Endothelial cell of umbilical vein (primary cell): ENCODE measurements around the gene OTC. TPM values are rescaled to one million over a fixed set of nuclear protein-coding genes. Genes with fewer than 3 reads are reported as not detected.

Experiments used
- BruUV-seq: library from RNA; stranded (reverse); fragments of 400-500 nt; replicated peaks from 2 replicates; lab custom pipeline; 2021; lab: Mats Ljungman, UMichigan
- CTCF ChIA-PET: fragments of 300-600, 350-600 bp; sonication (Branson Sonifier 250); formaldehyde crosslinking; loops from one replicate; lab custom pipeline; 2021; ENCODE audit warnings: antibody characterized with exemption, inconsistent platforms; lab: Charles Lee
- POLR2A ChIA-PET: fragments of 300-600, 350-600 bp; sonication (Branson Sonifier 250); formaldehyde crosslinking; loops from one replicate; lab custom pipeline; 2021; ENCODE audit warnings: antibody characterized with exemption, inconsistent platforms; lab: Charles Lee
- DNase-seq: peaks from one replicate; pipeline ENCODE4 v3.0.0-alpha.2; 2011; ENCODE audit warnings: low read depth, low spot score
- FAIRE-seq: peaks from 2 replicates; lab custom pipeline; 2011; peaks lifted over from hg19 to GRCh38; lab: Jason Lieb, UNC
- H2AFZ ChIP-seq: 2 replicates; pipeline ENCODE4 v1.6.0; 2012; ENCODE audit warnings: low read depth, low read length, control low read depth, inconsistent platforms
- H3K27ac ChIP-seq: 2 replicates; pipeline ENCODE4 v1.5.1; 2011; ENCODE audit warnings: low read depth, mild to moderate bottlenecking, control low read depth, low read length, moderate library complexity; ENCODE audit not compliant: insufficient read depth
- H3K27me3 ChIP-seq, 2 experiments: 2 replicates each; pipeline versions ENCODE4 v1.6.0 to v1.6.1; 2011; ENCODE audit warnings: low read length in 2 of 2, mixed read lengths in 1 of 2; ENCODE audit not compliant: control insufficient read depth in 2 of 2, insufficient read depth in 2 of 2
- H3K36me3 ChIP-seq, 2 experiments: 2 replicates in 1 of 2; 3 replicates in 1 of 2; pipeline ENCODE4 v1.5.1; 2011; ENCODE audit warnings: low read length in 2 of 2, mild to moderate bottlenecking in 1 of 2, moderate library complexity in 1 of 2; ENCODE audit not compliant: control insufficient read depth in 2 of 2, insufficient read depth in 2 of 2; ENCODE audit errors: extremely low read depth in 1 of 2
- H3K4me1 ChIP-seq: 3 replicates; pipeline ENCODE4 v1.5.1; 2011; ENCODE audit warnings: mild to moderate bottlenecking, low read length; ENCODE audit not compliant: control insufficient read depth, insufficient read depth; ENCODE audit errors: extremely low read depth
- H3K4me2 ChIP-seq: 2 replicates; pipeline ENCODE4 v1.6.1; 2011; ENCODE audit warnings: low read length, control low read depth, mixed read lengths; ENCODE audit not compliant: insufficient read depth
- H3K4me3 ChIP-seq, 3 experiments: fragments of 200-600 bp in 1 of 3; sonication (generic), shearing (Covaris generic) in 1 of 3; replicated peaks in 1 of 3; 2 replicates each; pipeline ENCODE4 v1.5.1; 2011 to 2016; ENCODE audit warnings: control low read depth in 3 of 3, low read length in 3 of 3, mild to moderate bottlenecking in 2 of 3, inconsistent platforms in 1 of 3, low read depth in 1 of 3, moderate library complexity in 1 of 3; ENCODE audit not compliant: insufficient read depth in 1 of 3
- H3K79me2 ChIP-seq: 2 replicates; pipeline ENCODE4 v1.6.0; 2012; ENCODE audit warnings: low read length, inconsistent platforms; ENCODE audit not compliant: control insufficient read depth, insufficient read depth
- H3K9ac ChIP-seq: replicated peaks from 2 replicates; pipeline ENCODE3; 2011; ENCODE audit warnings: low read length, control low read depth; ENCODE audit not compliant: insufficient read depth; ENCODE audit errors: extremely low read depth
- H3K9me1 ChIP-seq: replicated peaks from 3 replicates; pipeline ENCODE4 v1.6.0; 2011; ENCODE audit warnings: mild to moderate bottlenecking, low read length; ENCODE audit not compliant: control insufficient read depth, insufficient read depth; ENCODE audit errors: extremely low read depth
- H3K9me3 ChIP-seq: replicated peaks from 2 replicates; pipeline ENCODE4 v1.5.1; 2012; ENCODE audit warnings: low read length, inconsistent platforms; ENCODE audit not compliant: control insufficient read depth, insufficient read depth
- H4K20me1 ChIP-seq: replicated peaks from 2 replicates; pipeline ENCODE3; 2011; ENCODE audit warnings: mild to moderate bottlenecking, low read length; ENCODE audit not compliant: control insufficient read depth, insufficient read depth; ENCODE audit errors: extremely low read depth
- EZH2 ChIP-seq: IDR thresholded peaks from 2 replicates; pipeline ENCODE4 v1.6.1; 2012; ENCODE audit warnings: borderline replicate concordance, low read depth, mild to moderate bottlenecking, moderate library complexity, low read length, inconsistent platforms; ENCODE audit not compliant: severe bottlenecking
- FOS ChIP-seq: IDR thresholded peaks from 2 replicates; pipeline ENCODE4 v1.6.1; 2011; ENCODE audit warnings: mild to moderate bottlenecking, low read length, moderate library complexity, borderline replicate concordance; ENCODE audit not compliant: insufficient read depth
- GATA2 ChIP-seq: IDR thresholded peaks from 2 replicates; pipeline ENCODE4 v1.7.0; 2011; ENCODE audit warnings: low read depth, mild to moderate bottlenecking, moderate library complexity, mixed read lengths, low read length; ENCODE audit not compliant: insufficient read length, insufficient read depth
- JUN ChIP-seq: IDR thresholded peaks from 2 replicates; pipeline ENCODE4 v1.6.1; 2011; ENCODE audit warnings: borderline replicate concordance, low read depth; ENCODE audit not compliant: insufficient read length, insufficient read depth
- MYC ChIP-seq: IDR thresholded peaks from one replicate; pipeline ENCODE4 v1.6.1; 2011; ENCODE audit warnings: mild to moderate bottlenecking, low read depth, low read length
- POLR2A ChIP-seq: IDR thresholded peaks from 2 replicates; pipeline ENCODE4 v1.6.1; 2012; ENCODE audit warnings: low read depth, mild to moderate bottlenecking, control low read depth, low read length
- POLR2AphosphoS5 ChIP-seq: IDR thresholded peaks from 2 replicates; pipeline ENCODE4 v1.6.1; 2012; ENCODE audit warnings: low read depth, mild to moderate bottlenecking, control low read depth, low read length, moderate library complexity; ENCODE audit not compliant: insufficient read depth
- dilution Hi-C: fragments of 300-500 bp; cut with MboI; formaldehyde crosslinking; loops from one replicate; pipeline ENCODE4 v1.15.0; 2019; ENCODE audit warnings: low sequenced_read_pairs; ENCODE audit not compliant: extremely low pct_ligation_motif_present
- intact Hi-C: fragments of 100-400 bp; cut with micrococcal nuclease; formaldehyde crosslinking; loops from one replicate; pipeline ENCODE4 v1.10.0; 2022
- polyA plus RNA-seq, 4 experiments: library from polyadenylated mRNA; depleted of rRNA in 3 of 4; stranded (reverse) in 3 of 4; unstranded in 1 of 4; fragments of >200 nt; gene quantifications; 2 replicates each; pipeline versions ENCODE4 v1.2.1 to v1.2.3, GENCODE V29; 2011 to 2012; ENCODE audit warnings: missing spikeins in 1 of 4
- total RNA-seq: library from RNA; stranded (reverse); gene quantifications from 2 replicates; pipeline ENCODE4 v1.2.3, GENCODE V29; 2021
- TF ChIP-seq, protein P1 (sequence below), 2 donors: IDR thresholded peaks; 1 replicate in 1 of 2; 2 replicates in 1 of 2; pipeline ENCODE4 v1.5.1; 2011; ENCODE audit warnings: low read length in 2 of 2, mild to moderate bottlenecking in 2 of 2, moderate library complexity in 2 of 2, control low read depth in 1 of 2, inconsistent platforms in 1 of 2, low read depth in 1 of 2; ENCODE audit not compliant: insufficient read depth in 1 of 2; ENCODE audit errors: extremely low read depth in 1 of 2
- TF ChIP-seq, protein P2 (sequence below): IDR thresholded peaks from 2 replicates; pipeline ENCODE4 v1.6.1; 2011; ENCODE audit not compliant: insufficient read depth, insufficient read length

OTC gene
- total and polyA plus RNA-seq, 2 donors (not counting 3 experiments of a cell fraction or from before 2014, with no cell fraction given) = not detected

- Histone ChIP-seq H3K9me3 (no peaks in the 10 kb centered on the region), H2AFZ (no peak overlapping the region), H3K36me3 (no peaks in the 10 kb centered on the region), H3K4me1 (no peaks in the 10 kb centered on the region), H3K79me2 (no peaks in the 10 kb centered on the region), H4K20me1 (no peaks in the 10 kb centered on the region), H3K27me3 (no peaks in the 10 kb centered on the region), H3K9me1 (no peaks in the 10 kb centered on the region), H3K27ac (no peak overlapping the region), H3K4me3 (no peak overlapping the region), H3K4me2 (no peak overlapping the region), H3K9ac (no peak overlapping the region)
- ChIA-PET POLR2A (no interaction called here), CTCF (interaction anchor here (0.6 to 2.1 kb wide), 7 partner anchors 9 to 278 kb away, joined by 3 to 12 read pairs (median 4); no protein-coding TSS in a partner anchor)
- FAIRE-seq = no peak
- no TSS peak for BruUV-seq
- intact Hi-C loops = loop anchor here (1.0 kb wide), 1 partner anchor 278 kb away; no protein-coding TSS in a partner anchor
- dilution Hi-C loops = no loop called here
- no peak for TF ChIP-seq POLR2A
- TF ChIP-seq, protein P1, sequence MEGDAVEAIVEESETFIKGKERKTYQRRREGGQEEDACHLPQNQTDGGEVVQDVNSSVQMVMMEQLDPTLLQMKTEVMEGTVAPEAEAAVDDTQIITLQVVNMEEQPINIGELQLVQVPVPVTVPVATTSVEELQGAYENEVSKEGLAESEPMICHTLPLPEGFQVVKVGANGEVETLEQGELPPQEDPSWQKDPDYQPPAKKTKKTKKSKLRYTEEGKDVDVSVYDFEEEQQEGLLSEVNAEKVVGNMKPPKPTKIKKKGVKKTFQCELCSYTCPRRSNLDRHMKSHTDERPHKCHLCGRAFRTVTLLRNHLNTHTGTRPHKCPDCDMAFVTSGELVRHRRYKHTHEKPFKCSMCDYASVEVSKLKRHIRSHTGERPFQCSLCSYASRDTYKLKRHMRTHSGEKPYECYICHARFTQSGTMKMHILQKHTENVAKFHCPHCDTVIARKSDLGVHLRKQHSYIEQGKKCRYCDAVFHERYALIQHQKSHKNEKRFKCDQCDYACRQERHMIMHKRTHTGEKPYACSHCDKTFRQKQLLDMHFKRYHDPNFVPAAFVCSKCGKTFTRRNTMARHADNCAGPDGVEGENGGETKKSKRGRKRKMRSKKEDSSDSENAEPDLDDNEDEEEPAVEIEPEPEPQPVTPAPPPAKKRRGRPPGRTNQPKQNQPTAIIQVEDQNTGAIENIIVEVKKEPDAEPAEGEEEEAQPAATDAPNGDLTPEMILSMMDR (IDR thresholded peaks at IDR 0.05; ENCODE audit: extremely low read depth in 1 of 2, insufficient read depth in 1 of 2, low read depth in 1 of 2, low read length in 2 of 2) = peak; percentile 28 to 40
- peak; percentile 12 for DNase-seq
Measured at GRCh38 chrX:38375891-38376290, 23.5 kb downstream of the OTC start.

GRCh38 chrX:38376747-38377146 lies 24.3 kb downstream of the OTC start:
- Histone ChIP-seq H4K20me1 (no peaks in the 10 kb centered on the region), H3K79me2 (no peaks in the 10 kb centered on the region), H3K9me3 (no peaks in the 10 kb centered on the region), H3K4me1 (no peaks in the 10 kb centered on the region), H3K9ac (no peak overlapping the region), H3K27me3 (no peaks in the 10 kb centered on the region), H3K4me2 (no peak overlapping the region), H3K4me3 (no peak overlapping the region), H2AFZ (no peak overlapping the region), H3K9me1 (no peaks in the 10 kb centered on the region), H3K27ac (no peak overlapping the region), H3K36me3 (no peaks in the 10 kb centered on the region)
- ChIA-PET POLR2A (no interaction called here), CTCF (interaction anchor here (0.9 to 2.1 kb wide), 4 partner anchors 14 to 248 kb away, joined by 3 to 12 read pairs (median 6); no protein-coding TSS in a partner anchor)
- no peak for TF ChIP-seq EZH2
- no peak for TF ChIP-seq FOS
- TF ChIP-seq, protein P2, sequence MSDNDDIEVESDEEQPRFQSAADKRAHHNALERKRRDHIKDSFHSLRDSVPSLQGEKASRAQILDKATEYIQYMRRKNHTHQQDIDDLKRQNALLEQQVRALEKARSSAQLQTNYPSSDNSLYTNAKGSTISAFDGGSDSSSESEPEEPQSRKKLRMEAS = no peak
- TF ChIP-seq POLR2AphosphoS5 = no peak
- TF ChIP-seq MYC = no peak
- no peak for TF ChIP-seq GATA2
- no peak for TF ChIP-seq JUN
- no peak for TF ChIP-seq POLR2A
- TF ChIP-seq, protein P1 (IDR thresholded peaks at IDR 0.05; ENCODE audit: extremely low read depth in 1 of 2, insufficient read depth in 1 of 2, low read depth in 1 of 2, low read length in 2 of 2) = no peak
- dilution Hi-C loops (no loop called here), intact Hi-C loops (loop anchor here (1.0 kb wide), 1 partner anchor 278 kb away; no protein-coding TSS in a partner anchor)
- DNase-seq = no peak
- no TSS peak for BruUV-seq
- no peak for FAIRE-seq
